ENCODE results near the gene IFT27. TPM values are rescaled to one million over a fixed set of nuclear protein-coding genes. Genes with fewer than 3 reads are reported as not detected.

Gene IFT27
- 10 to 100 TPM; 15.9 to 27.7 (median 25.1) TPM for total RNA-seq
- 10 to 100 TPM; 15.0 to 27.9 (median 17.8) TPM for polyA plus RNA-seq

DNA sequence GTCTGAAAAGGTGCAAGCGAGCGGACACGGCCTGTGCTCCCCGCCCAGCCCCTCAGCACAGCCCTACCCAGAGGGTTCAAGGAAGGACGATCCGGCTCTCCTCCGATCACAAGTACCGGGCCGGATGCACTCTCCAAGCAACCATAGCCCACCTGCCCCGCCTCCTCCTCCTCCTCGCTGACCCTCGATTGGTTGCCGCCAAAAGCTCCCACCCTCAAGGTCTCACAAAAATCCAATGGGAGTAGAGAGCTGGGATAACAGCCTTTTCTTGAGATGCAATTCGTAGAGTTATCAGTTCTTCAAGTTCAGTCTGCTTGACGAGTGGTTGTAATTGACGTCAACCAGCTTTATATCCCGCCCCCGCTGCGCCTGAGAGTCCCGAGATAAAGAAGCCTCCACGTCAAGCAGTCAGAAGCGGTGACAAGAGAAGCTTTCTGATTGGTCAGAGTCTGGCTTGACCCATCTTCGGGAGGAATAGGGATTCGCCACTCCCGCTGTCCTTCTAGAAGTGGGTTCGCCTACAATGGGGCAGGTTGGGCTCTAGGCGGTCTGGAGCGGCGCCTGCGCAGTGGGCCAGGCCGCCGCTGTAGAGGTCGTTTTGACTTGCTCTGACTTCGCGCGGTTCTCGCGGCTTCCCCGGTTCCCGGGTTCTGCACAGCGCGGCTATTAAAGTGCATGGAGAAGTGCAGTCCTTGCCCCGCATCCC, at the start of gene IFT27:
Gene IFT27 (minus strand): TSS at position 156 of the 706 bp plus-strand sequence. CDS start 412 bp downstream, outside the sequence.
- peaks cover 0 to 17% (median 14%) of the 10 kb centered on the region in 4 donors for H3K4me1 ChIP-seq
- no peaks in the 10 kb centered on the region for H3K27me3 ChIP-seq
- DNase-seq = peak; percentile 100
- H3K9me3 ChIP-seq = no peaks in the 10 kb centered on the region
- TF ChIP-seq, protein P1, sequence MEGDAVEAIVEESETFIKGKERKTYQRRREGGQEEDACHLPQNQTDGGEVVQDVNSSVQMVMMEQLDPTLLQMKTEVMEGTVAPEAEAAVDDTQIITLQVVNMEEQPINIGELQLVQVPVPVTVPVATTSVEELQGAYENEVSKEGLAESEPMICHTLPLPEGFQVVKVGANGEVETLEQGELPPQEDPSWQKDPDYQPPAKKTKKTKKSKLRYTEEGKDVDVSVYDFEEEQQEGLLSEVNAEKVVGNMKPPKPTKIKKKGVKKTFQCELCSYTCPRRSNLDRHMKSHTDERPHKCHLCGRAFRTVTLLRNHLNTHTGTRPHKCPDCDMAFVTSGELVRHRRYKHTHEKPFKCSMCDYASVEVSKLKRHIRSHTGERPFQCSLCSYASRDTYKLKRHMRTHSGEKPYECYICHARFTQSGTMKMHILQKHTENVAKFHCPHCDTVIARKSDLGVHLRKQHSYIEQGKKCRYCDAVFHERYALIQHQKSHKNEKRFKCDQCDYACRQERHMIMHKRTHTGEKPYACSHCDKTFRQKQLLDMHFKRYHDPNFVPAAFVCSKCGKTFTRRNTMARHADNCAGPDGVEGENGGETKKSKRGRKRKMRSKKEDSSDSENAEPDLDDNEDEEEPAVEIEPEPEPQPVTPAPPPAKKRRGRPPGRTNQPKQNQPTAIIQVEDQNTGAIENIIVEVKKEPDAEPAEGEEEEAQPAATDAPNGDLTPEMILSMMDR (IDR thresholded peaks at IDR 0.05) = no peak
- peak; percentile 10 to 43 for TF ChIP-seq POLR2A (IDR thresholded peaks at IDR 0.05)
- peak; percentile 64 to 87 (median 82) for TF ChIP-seq POLR2AphosphoS5 (IDR thresholded peaks at IDR 0.05)
- TF ChIP-seq EP300 (IDR thresholded peaks at IDR 0.05) = peak in 1 of 4 donors; percentile 13
- no peaks in the 10 kb centered on the region for H3K36me3 ChIP-seq
- WGBS, 2 donors = 0 to 1% methylated on average over 43 of the region's 43 CpGs
- intact Hi-C loops (cut with DNase I) = loop anchor here (5.0 kb wide), 2 partner anchors 241 to 249 kb away; partner anchors contain the start of genes EIF3D, MPST and TST
- peak within 1 kb of the TSS; percentile 85 to 98 (median 92) for H3K4me3 ChIP-seq
- H3K27ac ChIP-seq = peak within 1 kb of the TSS; percentile 86 to 91 (median 90)

- DNase-seq = no peak
- Histone ChIP-seq H3K27me3 (peaks cover 0 to 11% (median 0%) of the 10 kb centered on the region in 3 donors), H3K36me3 (no peaks in the 10 kb centered on the region), H3K4me1 (peaks cover 0 to 12% (median 5%) of the 10 kb centered on the region in 4 donors), H3K9me3 (no peaks in the 10 kb centered on the region), H3K27ac (no peak overlapping the region), H3K4me3 (no peak overlapping the region)
- WGBS, 2 donors = 94 to 95% methylated on average over 2 of the region's 2 CpGs
- intact Hi-C loops (cut with DNase I) = no loop called here
- no peak for TF ChIP-seq POLR2AphosphoS5 (IDR thresholded peaks at IDR 0.05)
- TF ChIP-seq, protein P1 (IDR thresholded peaks at IDR 0.05) = no peak
- TF ChIP-seq EP300 (IDR thresholded peaks at IDR 0.05) = no peak
- TF ChIP-seq POLR2A (IDR thresholded peaks at IDR 0.05) = no peak
Observed at GRCh38 chr22:36824655-36825054, 48.7 kb upstream of the IFT27 start.

DNA sequence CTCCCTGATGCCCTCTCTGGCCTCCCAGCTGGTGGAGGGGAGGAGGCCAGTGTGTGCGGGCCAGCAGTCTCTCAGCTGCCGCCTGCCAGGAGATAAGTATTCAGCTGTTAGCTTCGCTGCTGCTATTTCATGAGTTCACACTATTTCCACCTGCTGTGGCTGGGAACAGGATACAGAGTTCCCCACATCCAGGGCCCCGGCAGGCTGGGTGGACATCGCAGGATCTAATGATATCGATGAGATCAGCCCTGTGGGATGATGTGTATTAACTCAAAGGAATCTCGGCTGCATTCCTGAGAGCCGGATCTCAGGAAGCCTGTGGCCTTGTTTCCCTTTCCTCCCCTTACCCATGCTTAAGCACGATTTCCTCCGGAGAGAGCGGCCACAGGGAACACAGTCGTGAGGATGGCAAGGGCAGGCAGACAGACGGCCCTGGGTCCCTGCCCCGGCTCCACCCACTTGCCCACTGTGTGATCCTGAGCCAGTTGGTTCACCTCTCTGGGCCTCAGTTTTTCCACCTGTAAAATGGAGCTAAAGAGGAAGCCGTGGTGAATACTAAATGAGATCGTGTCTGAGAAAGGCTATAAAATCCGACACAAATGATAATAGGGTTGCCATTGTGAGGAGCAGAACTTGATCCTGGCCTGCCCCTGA, 47.4 kb upstream of the IFT27 start:
- intact Hi-C loops (cut with DNase I) = no loop called here
- Histone ChIP-seq H3K4me1 (peaks cover 0 to 12% (median 5%) of the 10 kb centered on the region in 4 donors), H3K4me3 (no peak overlapping the region), H3K9me3 (no peaks in the 10 kb centered on the region), H3K27ac (no peak overlapping the region), H3K27me3 (peaks cover 9 to 24% (median 11%) of the 10 kb centered on the region in 3 donors), H3K36me3 (no peaks in the 10 kb centered on the region)
- DNase-seq = no peak
- no peak for TF ChIP-seq POLR2A (IDR thresholded peaks at IDR 0.05)
- no peak for TF ChIP-seq EP300 (IDR thresholded peaks at IDR 0.05)
- TF ChIP-seq, protein P1 (IDR thresholded peaks at IDR 0.05) = no peak
- no peak for TF ChIP-seq POLR2AphosphoS5 (IDR thresholded peaks at IDR 0.05)
- 53 to 61% methylated on average over 17 of the region's 17 CpGs for WGBS, 2 donors

- DNase-seq = no peak
- H3K36me3 ChIP-seq = no peaks in the 10 kb centered on the region
- H3K4me1 ChIP-seq = peaks cover 0 to 13% (median 5%) of the 10 kb centered on the region in 4 donors
- 69 to 78% methylated on average over 6 of the region's 6 CpGs for WGBS, 2 donors
- H3K9me3 ChIP-seq = no peaks in the 10 kb centered on the region
- H3K27ac ChIP-seq = no peak overlapping the region
- no peak for TF ChIP-seq POLR2AphosphoS5 (IDR thresholded peaks at IDR 0.05)
- no peak for TF ChIP-seq POLR2A (IDR thresholded peaks at IDR 0.05)
- TF ChIP-seq EP300 (IDR thresholded peaks at IDR 0.05) = no peak
- TF ChIP-seq, protein P1 (IDR thresholded peaks at IDR 0.05) = no peak
- intact Hi-C loops (cut with DNase I) = no loop called here
- no peak overlapping the region for H3K4me3 ChIP-seq
- H3K27me3 ChIP-seq = peaks cover 12 to 31% (median 19%) of the 10 kb centered on the region in 3 donors
Observed at GRCh38 chr22:36822581-36822980, 46.7 kb upstream of the IFT27 start.

All from sigmoid colon (tissue), 7 donors.